Activated CD4-positive, alpha-beta T cell treated with anti-CD3 and anti-CD28 coated beads, Interleukin-2, Interleukin-4, amounts not matched to agents 100 ng/mL and 50 ng/mL, durations not matched to agents 16 hours and 8 hours (primary cell): ENCODE data around the gene PNISR.

ENCODE experiments used
- DNase-seq: peaks from one replicate; pipeline ENCODE4 v3.0.0-alpha.2; 2020; ENCODE audit warnings: low spot score

The PNISR gene

DNA sequence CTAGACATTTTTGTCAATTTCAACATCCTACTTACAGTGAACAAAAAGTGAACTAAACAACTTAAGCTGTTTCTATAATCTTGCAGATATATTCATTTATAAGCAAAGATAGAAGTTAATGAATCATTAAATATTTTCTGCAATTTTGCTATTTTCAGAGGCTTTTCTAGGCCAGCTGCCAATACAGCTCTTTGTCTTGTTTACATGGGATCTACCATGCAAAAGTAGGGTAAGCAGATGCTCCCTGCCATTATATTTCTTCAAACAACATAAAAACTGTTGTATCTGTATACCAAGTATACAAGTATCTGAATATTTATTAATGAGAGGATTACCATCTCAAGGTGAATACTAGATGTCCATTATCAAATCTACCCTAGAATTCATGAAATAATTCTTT is 15.4 kb downstream of the PNISR start:
- DNase-seq: no peak

DNA sequence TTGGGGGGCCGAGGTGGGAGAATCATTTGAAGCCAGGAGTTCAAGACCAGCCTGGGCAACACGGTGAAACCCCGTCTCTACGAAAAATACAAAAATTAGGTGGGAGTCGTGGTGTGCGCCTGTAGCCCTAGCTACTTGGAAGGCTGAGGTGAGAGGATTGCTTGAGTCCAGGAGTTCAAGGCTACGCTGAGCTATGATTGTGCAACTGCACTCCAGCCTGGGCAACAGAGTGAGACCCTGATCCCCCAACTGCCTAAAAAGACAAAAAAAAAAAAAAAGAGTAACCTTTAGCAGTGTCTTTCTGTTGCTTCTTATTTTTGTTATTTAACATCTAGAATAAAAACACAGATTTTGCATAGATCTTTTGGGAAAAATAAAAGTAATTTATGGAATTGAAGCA is 18.0 kb downstream of the PNISR start:
- DNase-seq: no peak

- no peak for DNase-seq
Measured at GRCh38 chr6:99402448-99402847, 22.7 kb downstream of the PNISR start.

- DNase-seq: no peak
Measured at GRCh38 chr6:99397287-99397686, 27.8 kb downstream of the PNISR start.

- peak; percentile 71 for DNase-seq
Measured at GRCh38 chr6:99393698-99394531, 31.2 kb downstream of the PNISR start, which contains the start of gene COQ3. Gene COQ3, minus strand, starts transcription at chr6:99394195. Its CDS starts 16 bp downstream, at chr6:99394179.

DNA sequence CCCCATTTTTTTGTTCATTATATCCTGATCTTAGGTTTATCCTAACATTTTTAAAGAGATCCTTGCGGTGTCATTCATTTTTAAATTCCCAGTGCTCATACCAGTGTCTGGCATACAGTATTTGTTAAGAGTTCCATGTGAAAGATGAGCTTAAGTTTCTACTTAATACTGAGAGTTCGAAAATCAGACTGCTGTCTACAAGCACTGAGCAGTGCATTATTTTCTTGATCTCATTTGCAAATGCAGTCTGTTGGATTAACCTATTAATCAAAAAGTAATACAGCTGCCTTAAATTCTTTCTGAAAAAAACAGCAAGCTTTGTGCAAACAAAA is 31.8 kb downstream of the PNISR start:
- DNase-seq: no peak

GRCh38 chr6:99390896-99391295 is 34.2 kb downstream of the PNISR start:
- DNase-seq: no peak

DNA sequence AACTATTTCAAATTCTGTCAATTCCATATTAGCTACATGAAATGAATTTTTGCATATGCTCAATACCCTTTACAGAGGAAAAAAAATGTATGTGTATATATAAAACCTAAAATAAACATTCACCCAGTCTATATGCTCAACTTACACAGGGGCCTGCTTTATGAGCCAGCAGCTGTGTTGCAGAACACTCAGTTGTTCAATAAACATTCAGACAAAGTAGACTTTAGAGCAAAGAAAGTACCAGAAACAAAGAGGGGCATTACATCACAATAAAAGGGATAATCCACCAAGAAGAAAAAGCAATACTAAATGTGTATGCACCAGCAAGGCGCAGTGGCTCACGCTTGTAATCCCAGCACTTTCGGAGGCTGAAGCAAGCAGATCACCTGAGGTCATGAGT is 40.6 kb downstream of the PNISR start:
- DNase-seq: no peak

- no peak for DNase-seq
Measured at GRCh38 chr6:99378636-99379035, 46.5 kb downstream of the PNISR start.

- DNase-seq: no peak
Measured at GRCh38 chr6:99369533-99369932, 55.6 kb downstream of the PNISR start.

GRCh38 chr6:99366852-99367251 is 58.3 kb downstream of the PNISR start:
- no peak for DNase-seq

- peak; percentile 92 for DNase-seq
Measured at GRCh38 chr6:99364026-99364425, 61.1 kb downstream of the PNISR start.

- DNase-seq: peak; percentile 72
Measured at GRCh38 chr6:99362678-99363268, 62.3 kb downstream of the PNISR start.

- no peak for DNase-seq
Measured at GRCh38 chr6:99359800-99360199, 65.3 kb downstream of the PNISR start.

DNA sequence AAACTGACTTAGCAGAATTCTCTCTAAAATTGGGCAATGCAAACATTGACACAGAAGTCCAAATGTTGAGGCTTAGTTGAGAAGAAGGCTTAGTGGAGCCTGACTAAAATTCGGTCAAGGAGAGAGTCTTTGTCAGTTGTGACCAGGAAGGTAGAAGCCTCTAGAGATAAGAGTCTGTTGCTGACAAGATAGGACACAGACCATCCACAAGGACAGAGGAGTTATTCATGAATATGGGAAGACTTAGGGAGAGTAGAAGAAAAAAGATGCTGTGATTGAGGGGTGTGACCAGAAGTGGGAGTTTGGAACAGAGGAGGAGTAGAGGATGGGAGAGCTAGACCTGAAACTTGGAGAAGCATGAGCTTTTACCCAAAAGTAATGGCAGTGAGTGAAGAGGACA is 68.5 kb downstream of the PNISR start:
- DNase-seq: no peak

- no peak for DNase-seq
Measured at GRCh38 chr6:99354983-99355382, 70.1 kb downstream of the PNISR start.

GRCh38 chr6:99353126-99353525 is 72.0 kb downstream of the PNISR start:
- DNase-seq: no peak

- DNase-seq: no peak
Measured at GRCh38 chr6:99350573-99350972, 74.5 kb downstream of the PNISR start.

DNA sequence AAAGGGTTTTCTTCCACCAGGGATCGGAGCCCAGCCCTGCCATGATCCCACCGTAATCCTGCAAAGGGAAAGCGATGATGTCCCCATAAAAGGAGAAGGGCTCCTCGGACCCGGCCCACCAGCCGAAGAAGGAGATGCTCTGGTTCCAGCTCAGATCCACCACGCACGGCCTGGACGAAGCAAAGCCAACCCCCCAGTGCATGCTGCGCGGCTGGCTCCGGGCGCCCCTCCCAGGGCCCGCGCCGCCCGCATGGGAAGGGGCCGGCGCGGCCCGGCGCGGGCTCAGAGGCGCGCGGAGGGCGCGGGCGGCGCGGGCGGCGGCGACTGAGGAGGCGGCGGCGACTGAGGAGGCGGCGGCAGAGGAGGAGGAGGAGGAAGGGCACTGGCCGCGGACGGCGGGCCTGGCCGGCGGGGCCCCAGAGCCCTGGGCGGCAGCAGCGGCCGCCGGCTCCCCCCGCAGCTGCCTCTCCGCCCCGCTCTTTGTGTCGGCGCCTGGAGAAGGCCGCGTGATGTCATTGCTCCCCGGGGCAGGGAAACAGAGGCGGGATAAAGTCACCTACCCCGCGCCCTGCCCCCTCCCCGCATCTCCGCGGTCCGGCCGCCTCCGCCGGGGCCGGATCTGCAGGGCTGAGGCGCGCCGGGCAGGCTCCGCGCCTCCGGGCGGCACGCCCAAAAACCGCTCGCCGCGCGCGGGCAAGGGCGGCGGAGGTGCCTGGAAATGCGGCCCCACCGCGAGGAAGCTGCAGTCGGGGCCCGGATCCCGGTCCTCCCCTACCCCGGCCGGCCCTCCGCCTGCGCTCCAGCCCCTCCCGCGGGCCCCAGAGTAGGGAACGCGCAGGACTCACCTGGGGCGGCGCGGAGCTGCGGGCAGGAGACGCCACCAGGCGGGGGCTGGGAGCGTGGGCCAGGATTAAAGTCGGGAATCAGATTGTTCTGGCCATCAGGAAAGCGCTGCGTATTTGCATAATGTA is 75.7 kb downstream of the PNISR start, which contains the start of gene FAXC:
Gene FAXC (minus strand): TSS at position 504 of the 971 bp plus-strand sequence. CDS start 302 bp downstream, at position 202.
- peak; percentile 16 for DNase-seq

- no peak for DNase-seq
Measured at GRCh38 chr6:99348288-99349170, 76.6 kb downstream of the PNISR start.
